ENCODE results near the gene TMOD3.

- TF ChIP-seq EZH2 (IDR thresholded peaks at IDR 0.05) (no peak), POLR2AphosphoS5 (IDR thresholded peaks at IDR 0.05; ENCODE audit: borderline replicate concordance, low read depth, low read length) (no peak)
These were observed 59.2 kb downstream of the TMOD3 start for GRCh38 chr15:51888593-51889195.
